Measurements from ENCODE around the gene CALN1.
"Not testable (repeated sequence)": the region's sequence is repeated elsewhere in the genome, so short reads cannot be mapped to it uniquely, and the experiment has no call there.

CALN1 gene

DNA sequence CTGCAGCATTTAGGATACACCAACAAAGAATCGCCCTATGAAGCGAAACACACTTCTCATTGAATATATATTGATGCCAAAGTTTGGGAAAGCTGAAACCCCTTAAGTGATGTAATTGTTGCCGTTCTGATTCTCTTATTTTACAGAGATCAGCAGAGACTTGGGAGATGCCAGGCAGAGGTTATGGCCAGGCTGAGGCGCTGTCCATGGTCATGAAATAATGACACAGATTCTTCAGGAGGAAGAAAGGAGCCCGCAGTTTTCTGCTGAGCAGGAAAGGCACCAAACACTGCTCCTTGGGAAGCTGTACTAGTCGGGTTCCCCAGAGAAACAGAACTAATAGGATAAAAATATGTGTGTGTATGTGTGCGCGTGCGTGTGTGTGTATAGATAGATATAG is 566.0 kb downstream of the CALN1 start:
- no peak for DNase-seq

DNA sequence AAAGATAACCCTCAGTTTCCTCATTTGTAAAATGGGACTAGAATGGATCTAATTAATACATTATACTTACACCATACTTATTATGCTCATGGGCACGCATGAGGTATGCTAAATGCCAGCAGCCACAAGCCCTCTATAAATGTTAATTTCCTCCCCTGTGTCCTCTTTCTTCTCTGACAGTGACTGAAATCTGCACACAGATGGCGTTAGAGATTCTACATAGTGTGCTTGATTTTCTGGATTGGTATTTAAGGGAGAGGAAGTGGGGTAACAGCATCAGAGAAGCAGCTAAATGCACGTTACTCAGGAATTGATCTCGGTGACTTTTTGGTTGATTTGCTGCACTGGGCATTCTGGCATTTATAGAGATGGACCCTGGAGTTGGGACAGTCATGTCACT is 568.5 kb downstream of the CALN1 start:
- no peak for DNase-seq

DNA sequence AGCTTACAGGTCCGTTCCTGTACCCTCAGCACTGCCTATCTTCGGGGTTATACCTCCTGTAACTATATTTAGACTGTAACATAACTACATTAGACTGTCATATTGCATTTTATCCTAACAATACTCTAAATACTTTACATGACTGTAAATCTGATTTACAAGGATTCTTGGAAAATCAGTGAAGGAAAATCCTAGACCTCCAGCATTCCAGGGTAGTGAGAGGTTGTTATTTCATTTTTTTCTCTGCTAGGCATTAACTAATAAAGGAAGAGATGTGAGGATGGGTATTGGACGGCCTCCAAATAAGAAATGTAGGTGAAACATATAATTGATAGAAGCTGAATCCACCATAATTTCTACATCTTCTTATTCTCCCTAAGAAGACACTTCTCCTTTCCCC is 569.4 kb downstream of the CALN1 start:
- DNase-seq: no peak

GRCh38 chr7:71842381-71842780 is 569.8 kb downstream of the CALN1 start:
- no peak for DNase-seq

DNA sequence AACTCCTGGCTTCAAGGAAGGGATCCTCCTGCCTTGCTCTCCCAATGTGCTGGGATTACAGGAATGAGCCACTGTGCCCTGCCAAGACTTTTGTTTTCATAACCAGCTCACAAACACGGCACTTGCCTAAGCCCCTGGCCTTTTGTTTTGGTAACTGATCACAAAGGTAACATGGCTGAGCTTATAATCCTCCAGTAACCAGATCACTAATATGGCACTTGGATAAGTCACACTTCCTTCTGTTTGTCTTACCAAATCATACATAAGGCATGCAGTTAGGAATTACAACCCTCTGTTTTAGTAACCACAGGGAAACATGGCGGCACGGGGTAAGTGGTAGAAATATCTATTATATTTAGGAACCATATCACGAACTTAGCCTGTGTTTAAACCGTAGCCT is 577.1 kb downstream of the CALN1 start:
- no peak for DNase-seq

- no peak for DNase-seq
These were observed 582.6 kb downstream of the CALN1 start for GRCh38 chr7:71829515-71829914.

- no peak for DNase-seq
These were observed 583.8 kb downstream of the CALN1 start for GRCh38 chr7:71828361-71828760.

DNA sequence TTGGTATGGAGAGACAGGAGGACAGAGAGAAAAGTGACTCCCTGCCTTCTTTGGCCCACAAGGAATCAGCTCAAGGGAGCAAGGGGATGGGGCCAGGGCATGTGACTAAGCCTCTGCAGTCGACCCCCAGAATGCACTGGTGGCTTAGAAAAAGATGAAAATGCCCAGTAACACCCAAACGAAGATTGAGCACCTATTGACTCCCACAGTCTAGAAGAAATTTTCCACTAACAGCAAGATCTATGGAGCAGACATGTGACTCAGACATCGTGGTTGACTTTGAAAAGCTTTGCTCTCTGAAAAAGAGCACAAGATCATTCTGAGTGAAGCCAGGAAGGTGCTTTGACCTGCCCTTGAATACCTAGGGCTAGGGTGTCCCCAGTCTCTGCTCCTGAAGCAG is 586.0 kb downstream of the CALN1 start:
- DNase-seq: no peak

GRCh38 chr7:71824006-71824760 is 588.0 kb downstream of the CALN1 start:
- no peak for DNase-seq

DNA sequence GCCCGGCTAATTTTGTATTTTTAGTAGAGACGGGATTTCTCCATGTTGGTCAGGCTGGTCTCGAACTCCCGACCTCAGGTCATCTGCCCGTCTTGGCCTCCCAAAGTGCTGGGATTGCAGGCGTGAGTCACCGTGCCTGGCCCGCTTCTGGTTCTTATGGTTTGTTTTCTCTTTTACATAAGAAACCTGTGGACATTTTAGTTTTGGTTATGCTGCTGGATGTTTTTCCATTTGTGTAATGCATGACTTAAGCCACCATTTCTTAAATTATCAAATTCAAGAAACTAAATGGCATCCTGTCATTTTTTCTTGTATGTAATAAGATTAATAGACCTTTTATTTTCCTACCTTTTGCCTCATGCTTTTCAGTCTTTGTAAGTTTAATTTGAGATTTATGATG is 589.7 kb downstream of the CALN1 start:
- DNase-seq: not testable (repeated sequence)

DNA sequence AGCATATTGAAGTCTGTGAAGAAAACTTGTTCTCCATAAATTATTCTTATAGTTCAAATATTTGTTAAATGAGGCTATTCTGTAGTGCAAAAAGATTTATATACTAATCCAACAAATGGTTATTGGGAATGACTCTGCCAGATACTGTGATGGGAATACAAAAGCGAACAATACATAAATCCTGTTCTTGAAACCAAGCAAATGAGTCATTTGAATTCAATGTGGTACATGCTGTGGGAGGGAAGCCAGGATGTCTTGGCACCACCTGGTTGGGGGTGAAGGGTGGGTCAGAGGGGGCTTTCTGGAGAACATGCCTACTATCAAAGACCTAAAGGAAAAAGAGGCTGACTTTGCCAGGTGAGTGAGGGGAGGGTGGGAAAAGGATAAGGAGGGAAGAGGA is 594.2 kb downstream of the CALN1 start:
- no peak for DNase-seq

DNA sequence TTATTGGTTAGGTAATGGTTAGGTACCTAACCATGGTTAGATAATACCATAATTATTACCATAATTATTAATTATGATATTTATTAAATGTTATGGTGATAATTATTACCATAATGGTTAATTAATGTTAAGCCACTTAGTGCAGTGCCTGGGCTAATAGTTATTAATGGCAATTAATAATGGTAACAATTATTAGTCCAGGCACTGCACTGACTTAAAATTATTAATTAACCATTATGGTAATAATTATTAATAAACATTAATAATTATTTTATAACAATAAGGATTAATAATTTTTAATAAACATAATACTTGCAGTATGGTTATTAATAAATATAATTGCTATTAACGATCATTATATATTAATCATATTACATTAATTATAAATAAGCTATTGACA is 604.0 kb downstream of the CALN1 start:
- DNase-seq: no peak

- no peak for DNase-seq
These were observed 607.9 kb downstream of the CALN1 start for GRCh38 chr7:71804256-71804655.

GRCh38 chr7:71801976-71802375 is 610.2 kb downstream of the CALN1 start:
- DNase-seq: no peak

- DNase-seq: no peak
These were observed 611.8 kb downstream of the CALN1 start for GRCh38 chr7:71800321-71800720.

DNA sequence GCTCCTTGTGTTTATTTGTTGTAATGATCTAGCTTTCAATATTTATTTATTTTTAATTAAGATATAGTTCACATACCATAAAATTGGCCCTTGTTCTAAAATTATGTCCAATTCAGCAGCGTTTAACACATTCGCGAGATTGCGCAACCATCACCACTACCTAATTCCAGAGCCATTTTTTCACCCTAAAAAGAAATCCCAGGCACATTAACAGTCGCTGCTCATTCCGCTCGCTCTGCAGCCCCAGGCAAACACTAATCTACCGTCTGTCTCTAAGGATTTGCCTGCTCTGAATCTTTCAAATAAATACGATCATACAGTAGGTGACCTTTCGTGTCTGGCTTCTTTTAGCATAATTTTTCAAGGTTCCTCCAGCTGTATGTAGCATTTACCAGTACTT is 616.7 kb downstream of the CALN1 start:
- DNase-seq: no peak

DNA sequence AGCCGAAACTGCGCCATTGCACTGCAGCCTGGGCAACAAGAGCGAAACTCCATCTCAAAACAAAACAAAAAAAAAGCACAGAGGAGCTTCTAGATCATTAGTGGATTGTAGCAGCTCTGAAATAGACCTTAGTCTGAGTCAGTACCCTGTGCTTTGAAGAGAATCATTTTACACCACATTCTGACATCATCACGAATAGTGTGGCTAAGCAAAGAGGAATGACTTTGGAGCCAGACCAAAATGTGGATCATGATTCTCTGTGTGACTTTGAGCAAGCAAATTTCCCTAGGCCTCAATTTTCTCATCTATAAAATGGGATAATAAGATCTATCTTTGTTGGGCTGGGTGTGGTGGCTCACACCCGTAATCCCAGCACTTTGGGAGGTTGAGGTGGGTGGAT is 618.9 kb downstream of the CALN1 start:
- no peak for DNase-seq

DNA sequence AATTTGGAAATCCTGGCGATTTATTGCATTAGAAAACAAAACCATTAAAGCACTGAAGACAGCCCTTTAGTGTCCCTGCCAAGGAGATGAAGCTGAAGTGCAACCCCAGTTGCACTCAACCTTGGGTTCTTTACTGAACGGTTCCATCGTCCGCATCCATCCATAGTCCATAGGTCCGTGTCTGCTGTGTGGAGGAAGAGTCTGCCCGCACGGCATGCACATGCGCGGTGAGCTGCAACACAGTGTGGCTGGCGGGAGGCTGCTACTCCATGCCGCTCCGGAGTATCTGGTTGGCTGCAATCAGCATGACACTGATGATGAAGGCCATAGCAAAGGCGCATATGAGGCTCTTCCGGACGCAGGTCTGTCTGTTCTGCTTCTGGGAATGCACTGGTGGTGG is 624.6 kb downstream of the CALN1 start:
- no peak for DNase-seq

- DNase-seq: no peak
These were observed 626.9 kb downstream of the CALN1 start for GRCh38 chr7:71785216-71785615.

GRCh38 chr7:71784781-71785180 is 627.4 kb downstream of the CALN1 start:
- no peak for DNase-seq

DNA sequence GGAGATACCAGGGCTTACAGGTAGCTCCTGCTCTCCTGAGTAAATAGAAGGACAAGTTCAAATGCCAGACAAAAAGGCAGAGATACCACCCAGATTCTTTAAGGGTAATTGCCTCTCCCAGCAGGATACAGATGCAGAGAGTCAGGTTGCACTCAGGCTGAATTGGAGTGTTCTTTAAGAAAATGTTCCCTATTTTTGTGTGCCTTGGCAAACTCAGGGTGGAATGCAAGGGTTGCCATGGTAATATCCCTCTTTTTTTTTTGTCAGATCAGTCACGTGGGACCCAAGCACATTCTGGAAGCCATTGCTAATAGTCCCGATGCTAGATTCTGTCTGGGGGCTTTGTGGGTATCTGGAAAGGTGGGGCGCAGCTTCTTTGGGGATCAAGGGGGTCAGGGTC is 628.0 kb downstream of the CALN1 start:
- no peak for DNase-seq

DNA sequence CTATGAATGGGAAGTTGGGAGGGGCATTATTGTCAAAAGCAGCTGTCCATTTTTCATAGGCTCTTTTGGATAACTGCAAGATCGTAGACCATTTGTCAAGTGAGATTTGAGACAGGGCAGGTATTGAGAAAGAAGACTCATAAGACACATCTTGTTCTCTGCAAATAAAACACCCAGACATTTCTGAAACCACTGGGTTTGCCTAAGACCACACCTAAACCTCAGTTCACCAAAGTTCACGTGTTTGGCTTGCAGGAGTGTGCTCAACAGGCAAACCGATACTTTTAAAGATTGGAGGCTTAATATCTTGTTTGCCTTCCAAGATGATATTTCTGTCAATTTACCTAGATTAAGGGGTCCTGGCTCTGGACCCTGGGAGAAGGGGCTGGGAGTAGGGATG is 628.4 kb downstream of the CALN1 start:
- DNase-seq: no peak

DNA sequence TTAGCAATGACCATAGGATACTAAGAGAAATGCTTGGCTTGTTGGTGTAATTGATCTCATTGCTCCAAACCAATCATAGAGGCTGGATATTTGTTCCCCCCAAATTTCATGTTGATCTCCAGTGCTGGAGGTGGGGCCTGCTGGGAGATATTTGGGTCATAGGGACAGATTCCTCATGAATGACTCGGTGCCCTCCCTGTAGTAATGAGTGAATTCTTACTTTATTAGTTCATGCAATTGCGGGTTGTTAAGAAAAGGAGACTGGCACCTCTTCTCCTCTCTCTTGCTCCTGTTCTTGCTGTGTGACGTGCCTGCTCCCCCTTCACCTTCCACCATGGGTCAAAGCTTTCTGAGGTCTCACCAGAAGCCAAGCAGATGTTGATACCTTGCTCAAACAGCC is 630.1 kb downstream of the CALN1 start:
- no peak for DNase-seq

- DNase-seq: no peak
These were observed 631.9 kb downstream of the CALN1 start for GRCh38 chr7:71780282-71780681.

- no peak for DNase-seq
These were observed 634.9 kb downstream of the CALN1 start for GRCh38 chr7:71777278-71777677.
